ENCODE measurements around the gene PROZ.
"Not testable (repeated sequence)": the region's sequence is repeated elsewhere in the genome, so short reads cannot be mapped to it uniquely, and the experiment has no call there.

The PROZ gene

GRCh38 chr13:113158946-113159345 lies 498 bp downstream of the PROZ start:
- ATAC-seq = no peak

- ATAC-seq = no peak
Observed at GRCh38 chr13:113159701-113160100, 1.3 kb downstream of the PROZ start.

GRCh38 chr13:113160983-113161382 lies 2.5 kb downstream of the PROZ start:
- ATAC-seq = peak in 1 of 2 donors; percentile 4

GRCh38 chr13:113161433-113161832 lies 3.0 kb downstream of the PROZ start:
- peak in 1 of 2 donors; percentile 34 for ATAC-seq

GRCh38 chr13:113161975-113162374 lies 3.5 kb downstream of the PROZ start:
- not testable (repeated sequence) for ATAC-seq

GRCh38 chr13:113162783-113163685 lies 4.6 kb downstream of the PROZ start:
- peak in 1 of 2 donors; percentile 36 for ATAC-seq

- ATAC-seq = no peak
Observed at GRCh38 chr13:113164492-113164891, 6.0 kb downstream of the PROZ start.

- ATAC-seq = peak in 1 of 2 donors; percentile 42
Observed at GRCh38 chr13:113166266-113166665, 7.8 kb downstream of the PROZ start.

- no peak for ATAC-seq
Observed at GRCh38 chr13:113166681-113167080, 8.2 kb downstream of the PROZ start.

- no peak for ATAC-seq
Observed at GRCh38 chr13:113167155-113167554, 8.7 kb downstream of the PROZ start.

GRCh38 chr13:113167575-113167974 lies 9.1 kb downstream of the PROZ start:
- no peak for ATAC-seq

GRCh38 chr13:113168211-113168610 lies 9.8 kb downstream of the PROZ start:
- ATAC-seq = no peak

GRCh38 chr13:113169277-113170272 lies 11.1 kb downstream of the PROZ start:
- ATAC-seq = no peak

GRCh38 chr13:113170511-113170910 lies 12.1 kb downstream of the PROZ start:
- ATAC-seq = no peak

- no peak for ATAC-seq
Observed at GRCh38 chr13:113171250-113172125, 13.0 kb downstream of the PROZ start.

GRCh38 chr13:113172419-113172926 lies 14.0 kb downstream of the PROZ start:
- ATAC-seq = no peak

- ATAC-seq = peak; percentile 53 to 72
Observed at GRCh38 chr13:113176280-113176679, 17.8 kb downstream of the PROZ start.

GRCh38 chr13:113176822-113177221 lies 18.4 kb downstream of the PROZ start:
- no peak for ATAC-seq

GRCh38 chr13:113178070-113178895 lies 19.8 kb downstream of the PROZ start:
- no peak for ATAC-seq

GRCh38 chr13:113178896-113179167 lies 20.4 kb downstream of the PROZ start:
- ATAC-seq = no peak
